GM20431 (cell line): ENCODE results near the gene OR52E4.

Experiments used
- in situ Hi-C: fragments of 300-500 bp; cut with MseI, MboI; formaldehyde crosslinking; loops from one replicate; pipeline ENCODE4 v1.15.0; 2020; ENCODE audit warnings: low sequenced_read_pairs; ENCODE audit not compliant: unreplicated experiment

The OR52E4 gene

DNA sequence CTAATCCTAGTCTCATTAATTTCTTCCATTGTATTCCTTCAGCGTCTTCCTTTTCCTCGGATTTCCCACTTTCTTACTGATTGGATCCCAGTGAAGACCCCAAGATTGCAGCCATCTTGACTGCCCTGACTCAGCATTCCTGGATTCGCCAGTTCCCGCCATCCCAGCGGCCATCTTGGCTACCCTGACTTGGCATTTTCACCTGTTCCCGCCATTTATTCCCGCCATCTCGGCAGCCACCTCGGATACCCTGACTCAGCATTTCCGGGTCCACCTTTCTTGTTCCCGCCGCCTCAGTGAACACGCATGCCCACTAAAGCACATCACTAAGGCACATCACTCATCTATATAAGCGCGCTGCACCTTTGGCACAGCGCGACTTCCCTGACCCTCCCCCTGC is 47.8 kb downstream of the OR52E4 start:
- in situ Hi-C loops = no loop called here

DNA sequence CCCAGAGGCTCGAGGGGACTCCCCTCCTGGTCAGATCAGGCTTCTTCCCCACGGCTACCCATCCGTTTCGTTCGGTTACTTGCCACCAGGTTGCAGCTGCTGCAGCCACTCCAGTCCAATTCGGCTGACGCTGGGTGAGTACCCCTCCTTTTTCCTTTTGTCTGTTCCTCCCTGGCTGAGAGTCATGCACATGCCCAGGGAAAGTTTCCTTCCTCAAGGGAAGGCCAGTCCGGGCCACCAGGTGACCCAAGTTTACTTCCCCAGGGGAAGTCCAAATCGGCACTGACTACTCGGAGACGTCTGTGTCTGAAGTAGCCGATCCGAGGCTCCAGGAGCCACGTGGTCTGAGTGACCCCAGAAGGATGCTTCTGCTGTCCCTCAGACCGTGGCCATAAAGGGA is 48.4 kb downstream of the OR52E4 start:
- in situ Hi-C loops = no loop called here

DNA sequence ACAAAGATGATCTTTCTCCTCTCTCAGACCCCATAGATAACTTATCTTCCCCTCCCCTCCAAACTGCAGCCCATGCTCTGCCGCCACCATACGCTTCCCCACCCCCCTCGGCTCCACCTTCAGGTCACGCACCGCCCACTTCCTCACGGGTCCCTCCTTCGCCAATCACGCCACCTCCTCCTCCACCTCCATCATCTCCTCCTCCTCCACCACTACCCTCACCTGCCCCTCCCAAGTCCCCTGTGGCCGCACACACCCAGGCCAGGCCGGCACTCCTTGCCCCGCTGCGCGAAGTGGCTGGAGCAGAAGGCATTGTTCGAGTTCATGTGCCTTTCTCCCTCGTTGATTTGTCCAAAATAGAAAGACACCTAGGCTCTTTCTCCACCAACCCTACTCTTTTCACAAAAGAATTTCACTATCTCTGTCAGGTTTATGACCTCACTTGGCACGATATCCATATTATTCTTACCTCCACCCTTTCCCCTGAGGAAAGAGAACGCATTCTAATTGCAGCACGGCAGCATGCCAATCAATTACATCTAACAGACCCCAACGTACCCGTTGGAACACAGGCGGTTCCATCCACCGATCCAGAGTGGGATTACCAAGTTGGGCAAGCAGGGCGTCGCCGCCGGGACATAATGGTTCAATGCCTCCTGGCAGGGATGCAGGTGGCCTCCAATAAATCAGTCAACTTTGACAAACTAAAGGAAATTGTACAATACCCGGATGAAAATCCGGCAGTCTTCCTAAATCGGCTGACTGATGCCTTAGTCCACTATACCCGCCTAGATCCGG is 49.3 kb downstream of the OR52E4 start:
- in situ Hi-C loops = no loop called here

DNA sequence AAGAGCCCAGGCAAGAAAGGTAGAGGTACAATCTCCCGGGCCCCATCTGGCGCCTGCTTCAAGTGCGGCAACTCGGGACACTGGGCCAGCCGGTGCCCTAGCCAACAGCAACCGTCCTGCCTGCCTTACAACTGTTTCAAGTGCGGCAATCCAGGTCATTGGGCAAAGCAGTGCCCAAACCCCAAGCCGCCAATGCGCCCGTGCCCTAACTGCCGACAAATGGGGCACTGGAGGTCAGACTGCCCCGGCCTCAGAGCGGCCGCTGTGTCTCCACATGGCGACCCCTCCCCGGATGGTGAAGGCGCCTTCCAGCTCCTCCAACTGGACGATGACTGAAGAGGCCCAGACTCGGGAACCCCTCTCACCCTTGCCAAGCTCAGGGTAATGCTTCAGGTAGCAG is 50.2 kb downstream of the OR52E4 start:
- in situ Hi-C loops = no loop called here

DNA sequence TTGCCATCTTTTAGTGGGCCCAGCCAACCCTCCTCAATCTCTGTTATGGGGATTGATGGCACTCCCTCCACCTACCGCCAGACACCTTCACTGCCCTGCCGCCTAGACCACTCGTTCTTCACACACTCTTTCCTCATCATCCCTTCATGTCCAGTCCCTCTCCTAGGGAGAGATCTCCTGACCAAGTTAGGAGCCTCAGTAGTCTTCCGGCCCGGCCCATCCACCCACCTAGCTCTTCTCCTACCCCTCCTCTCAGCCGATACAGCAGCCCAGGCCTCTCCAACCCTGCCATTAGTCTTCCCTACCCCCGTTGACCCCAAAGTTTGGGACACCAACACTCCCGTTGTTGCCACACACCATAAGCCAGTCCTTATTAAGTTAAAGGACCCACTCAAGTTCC is 50.6 kb downstream of the OR52E4 start:
- in situ Hi-C loops = no loop called here

DNA sequence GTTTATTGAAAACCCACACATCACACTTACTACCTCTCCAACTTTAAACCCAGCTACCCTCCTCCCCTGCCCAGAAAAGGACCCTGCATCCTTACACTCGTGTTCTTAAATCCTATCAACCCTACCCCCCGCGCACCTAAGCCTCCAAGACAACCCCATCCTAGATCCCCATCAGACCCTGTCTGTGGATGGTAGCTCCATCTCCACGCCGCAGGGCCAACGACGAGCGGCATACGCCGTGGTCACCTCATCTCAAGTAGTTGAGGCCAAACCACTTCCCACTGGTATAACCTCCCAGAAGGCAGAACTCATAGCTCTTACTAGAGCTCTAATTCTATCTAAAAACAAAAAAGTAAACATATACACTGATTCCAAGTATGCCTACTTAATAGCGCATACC is 52.2 kb downstream of the OR52E4 start:
- in situ Hi-C loops = no loop called here

DNA sequence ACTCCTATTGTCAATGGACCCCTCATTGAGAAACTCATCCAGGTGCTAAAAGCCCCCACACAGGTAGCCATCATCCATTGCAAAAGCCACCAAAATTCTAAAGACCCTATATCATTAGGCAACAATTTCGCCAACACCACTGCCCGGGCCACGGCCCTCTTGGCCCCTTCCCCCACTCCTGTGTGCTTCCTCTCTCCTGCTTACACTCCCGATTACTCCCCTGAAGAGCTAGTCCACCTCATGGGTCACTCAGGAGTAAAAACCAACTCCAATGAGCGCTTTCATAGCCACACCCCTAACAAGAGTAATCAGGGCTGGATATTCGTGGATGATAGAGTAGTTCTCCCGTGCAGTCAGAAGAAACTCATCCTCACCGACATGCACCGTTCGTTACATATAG is 52.7 kb downstream of the OR52E4 start:
- in situ Hi-C loops = no loop called here
